IMR-90 (cell line): Measurements from ENCODE around the gene PARL. TPM values are rescaled to one million over a fixed set of nuclear protein-coding genes. Genes with fewer than 3 reads are reported as not detected.

Experiments used
- ATAC-seq: fragments of 200-7000 bp; cut with Tn5 transposase; 2 replicates; pipeline ENCODE4 v1.9.1; 2020; ENCODE audit warnings: low read depth, mild to moderate bottlenecking, moderate library complexity
- BruUV-seq: library from RNA; stranded (reverse); fragments of 400-500 nt; replicated peaks from 2 replicates; lab custom pipeline; 2021; lab: Mats Ljungman, UMichigan
- CTCF ChIA-PET: fragments of 300-600 bp; formaldehyde crosslinking; extraction: SDS; loops from one replicate; lab custom pipeline; 2021; ENCODE audit warnings: antibody characterized with exemption; lab: Yijun Ruan, JAX
- POLR2A ChIA-PET: fragments of 300-600 bp; sonication (Branson Sonifier 250); formaldehyde crosslinking; loops from one replicate; lab custom pipeline; 2022; ENCODE audit warnings: antibody characterized with exemption; ENCODE audit not compliant: unreplicated experiment; lab: Charles Lee
- DNase-seq: peaks from one replicate; pipeline ENCODE4 v3.0.0; 2013
- H2AFZ ChIP-seq: replicated peaks from 2 replicates; pipeline ENCODE3; 2013; ENCODE audit warnings: low read length, mild to moderate bottlenecking; ENCODE audit not compliant: poor library complexity
- H2AK5ac ChIP-seq: 2 replicates; pipeline ENCODE4 v1.6.1; 2013; ENCODE audit warnings: low read depth, low read length, inconsistent platforms
- H2AK9ac ChIP-seq: replicated peaks from 2 replicates; pipeline ENCODE3; 2013; ENCODE audit warnings: mild to moderate bottlenecking, low read depth, low read length, moderate library complexity; ENCODE audit not compliant: poor library complexity
- H2BK120ac ChIP-seq: 2 replicates; pipeline ENCODE4 v1.6.1; 2013; ENCODE audit warnings: low read depth, low read length, inconsistent platforms
- H2BK15ac ChIP-seq: 3 replicates; pipeline ENCODE4 v1.6.1; 2013; ENCODE audit warnings: low read depth, low read length, inconsistent platforms
- H2BK20ac ChIP-seq: 2 replicates; pipeline ENCODE4 v1.6.1; 2013; ENCODE audit warnings: low read depth, mild to moderate bottlenecking, inconsistent platforms, low read length, moderate library complexity
- H2BK5ac ChIP-seq: 2 replicates; pipeline ENCODE4 v1.6.1; 2013; ENCODE audit warnings: mild to moderate bottlenecking, low read depth, low read length, inconsistent platforms; ENCODE audit not compliant: poor library complexity, severe bottlenecking
- H3K14ac ChIP-seq: replicated peaks from 2 replicates; pipeline ENCODE4 v1.6.1; 2013; ENCODE audit warnings: low read depth, low read length, inconsistent platforms
- H3K18ac ChIP-seq: 2 replicates; pipeline ENCODE4 v1.6.1; 2013; ENCODE audit warnings: low read depth, low read length, control low read depth
- H3K23ac ChIP-seq: 2 replicates; pipeline ENCODE4 v1.6.1; 2013; ENCODE audit warnings: low read depth, low read length, inconsistent platforms
- H3K27ac ChIP-seq: 2 replicates; pipeline ENCODE4 v1.5.1; 2013; ENCODE audit warnings: mild to moderate bottlenecking, control low read depth, low read length; ENCODE audit not compliant: insufficient read depth
- H3K27me3 ChIP-seq: 2 replicates; pipeline ENCODE4 v1.6.1; 2013; ENCODE audit warnings: low read length; ENCODE audit not compliant: control insufficient read depth, insufficient read depth
- H3K36me3 ChIP-seq: 2 replicates; pipeline ENCODE4 v1.6.1; 2013; ENCODE audit warnings: low read length, mixed read lengths; ENCODE audit not compliant: control insufficient read depth, insufficient read depth
- H3K4ac ChIP-seq: 2 replicates; pipeline ENCODE4 v1.6.1; 2013; ENCODE audit warnings: low read depth, low read length, inconsistent platforms
- H3K4me1 ChIP-seq: 2 replicates; pipeline ENCODE4 v1.6.1; 2013; ENCODE audit warnings: low read length, mixed read lengths; ENCODE audit not compliant: control insufficient read depth, insufficient read depth
- H3K4me2 ChIP-seq: 2 replicates; pipeline ENCODE4 v1.6.1; 2013; ENCODE audit warnings: low read depth, mild to moderate bottlenecking, control low read depth, low read length, moderate library complexity
- H3K4me3 ChIP-seq: 2 replicates; pipeline ENCODE4 v1.5.1; 2013; ENCODE audit warnings: low read depth, mild to moderate bottlenecking, control low read depth, low read length, moderate library complexity; ENCODE audit not compliant: insufficient read depth
- H3K56ac ChIP-seq: 2 replicates; pipeline ENCODE4 v1.6.1; 2013; ENCODE audit warnings: low read length, inconsistent platforms; ENCODE audit not compliant: insufficient read depth; ENCODE audit errors: extremely low read depth
- H3K79me1 ChIP-seq, 2 experiments: 2 replicates each; pipeline ENCODE4 v1.6.1; 2013; ENCODE audit warnings: low read length in 2 of 2, inconsistent platforms in 1 of 2, low read depth in 1 of 2
- H3K9ac ChIP-seq: 2 replicates; pipeline ENCODE4 v1.6.1; 2013; ENCODE audit warnings: low read depth, low read length, control low read depth
- H3K9me1 ChIP-seq: 2 replicates; pipeline ENCODE4 v1.6.1; 2013; ENCODE audit warnings: low read length, inconsistent platforms; ENCODE audit not compliant: insufficient read depth
- H3K9me3 ChIP-seq: 2 replicates; pipeline ENCODE4 v1.6.1; 2013; ENCODE audit warnings: low read length; ENCODE audit not compliant: control insufficient read depth, insufficient read depth
- H4K20me1 ChIP-seq: 2 replicates; pipeline ENCODE4 v1.6.1; 2013; ENCODE audit warnings: low read length, inconsistent platforms; ENCODE audit not compliant: insufficient read depth
- H4K5ac ChIP-seq: 2 replicates; pipeline ENCODE4 v1.6.1; 2013; ENCODE audit warnings: mild to moderate bottlenecking, low read depth, low read length, control low read depth
- H4K8ac ChIP-seq, 2 experiments: 2 replicates each; pipeline ENCODE4 v1.6.1; 2013; ENCODE audit warnings: low read depth in 2 of 2, low read length in 2 of 2, control low read depth in 1 of 2, inconsistent platforms in 1 of 2
- H4K91ac ChIP-seq: 2 replicates; pipeline ENCODE4 v1.6.1; 2013; ENCODE audit warnings: low read depth, low read length, inconsistent platforms; ENCODE audit not compliant: insufficient read depth
- CHD1 ChIP-seq: IDR thresholded peaks from 2 replicates; pipeline ENCODE4 v1.6.1; 2012; ENCODE audit warnings: low read depth, low read length, improper control_type of control experiment
- MAZ ChIP-seq: IDR thresholded peaks from 2 replicates; pipeline ENCODE4 v1.6.1; 2012; ENCODE audit warnings: low read depth, mild to moderate bottlenecking, low read length, improper control_type of control experiment, moderate library complexity, borderline replicate concordance
- RFX5 ChIP-seq: IDR thresholded peaks from 2 replicates; pipeline ENCODE4 v1.8.0; 2012; ENCODE audit warnings: low read depth, mild to moderate bottlenecking, low read length, moderate library complexity
- WGBS, 2 experiments: methylation state at CpG; one replicate each; pipeline versions ENCODE4 v1.1.5 to v1.1.7; 2013; ENCODE audit warnings: missing lambda C conversion rate in 2 of 2; ENCODE audit not compliant: insufficient read length in 1 of 2; ENCODE audit errors: extremely low coverage in 2 of 2; 5-methylcytosine and 5-hydroxymethylcytosine counted together
- dilution Hi-C: fragments of 300-500 bp; cut with HindIII; formaldehyde crosslinking; loops from one replicate; pipeline ENCODE4 v1.14.3; 2018; ENCODE audit warnings: low sequenced_read_pairs; ENCODE audit not compliant: unreplicated experiment
- in situ Hi-C: fragments of 300-500 bp; cut with MboI; formaldehyde crosslinking; loops from 3 replicates; pipeline ENCODE4 v1.14.3; 2019; ENCODE audit warnings: low sequenced_read_pairs, inconsistent platforms, mixed read lengths
- intact Hi-C: fragments of 100-400 bp; cut with micrococcal nuclease; formaldehyde crosslinking; loops from 2 replicates; pipeline ENCODE4 v1.10.0; 2022
- polyA plus RNA-seq, 3 experiments: library from polyadenylated mRNA; depleted of rRNA; stranded (reverse); fragments of >200 nt; gene quantifications; 2 replicates each; pipeline ENCODE4 v1.2.3, GENCODE V29; 2012; ENCODE audit warnings: low replicate concordance in 1 of 3
- total RNA-seq: library from RNA; depleted of rRNA; stranded (reverse); fragments of >200 nt; gene quantifications from 2 replicates; pipeline ENCODE4 v1.2.3, GENCODE V29; 2012
- TF ChIP-seq, protein P1 (sequence below): fragments of 150-350 bp; IDR thresholded peaks from 2 replicates; pipeline ENCODE4 v1.6.1; 2016; ENCODE audit warnings: low read depth, mild to moderate bottlenecking, low read length, moderate library complexity, borderline replicate concordance

The PARL gene
- total and polyA plus RNA-seq, 2 of the 4 experiments (the other 2 are of a cell fraction): 35.5 to 42.6 TPM

DNA sequence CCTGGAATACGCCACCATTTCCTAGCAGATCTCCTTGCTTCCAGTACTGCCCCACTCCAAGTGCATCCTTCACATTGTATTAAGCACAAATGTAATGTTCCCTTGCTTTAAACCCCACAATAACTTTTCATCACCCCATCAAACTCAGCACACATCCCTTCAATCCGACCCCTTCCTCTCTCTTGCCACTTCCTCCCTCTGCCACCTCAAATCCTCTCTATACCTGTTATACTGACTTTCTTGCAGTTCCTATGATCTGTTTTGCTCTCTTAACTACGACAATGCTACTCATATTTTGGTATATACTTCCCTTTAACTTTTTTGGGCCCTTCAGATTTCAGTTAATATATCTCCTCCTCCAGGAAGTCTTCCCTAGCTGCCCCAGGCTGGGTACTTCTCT, 14.1 kb downstream of the PARL start:
- CTCF ChIA-PET: no interaction called here
- no TSS peak for BruUV-seq
- no peak overlapping the region for H2AK9ac ChIP-seq

More for the DNA sequence above, 14.1 kb downstream of the PARL start:
- in situ Hi-C loops (no loop called here), intact Hi-C loops (no loop called here), dilution Hi-C loops (no loop called here)
- Histone ChIP-seq H3K4me3 (no peak overlapping the region), H3K4ac (no peak overlapping the region), H3K56ac (no peak overlapping the region), H3K18ac (no peak overlapping the region), H2BK15ac (no peak overlapping the region), H3K14ac (no peak overlapping the region), H3K23ac (no peak overlapping the region), H3K79me1 (peaks cover 32 to 58% of the 10 kb centered on the region in 2 experiments), H2BK120ac (no peak overlapping the region), H2AK5ac (no peak overlapping the region), H4K91ac (no peak overlapping the region), H3K9ac (no peak overlapping the region), H4K8ac (no peak overlapping the region), H3K36me3 (peaks cover 9% of the 10 kb centered on the region), H3K9me1 (peaks cover 7% of the 10 kb centered on the region), H4K20me1 (peaks cover 46% of the 10 kb centered on the region), H3K4me2 (no peak overlapping the region), H4K5ac (no peak overlapping the region), H3K27ac (no peak overlapping the region), H2BK20ac (no peak overlapping the region), H3K9me3 (no peaks in the 10 kb centered on the region), H2BK5ac (no peak overlapping the region), H3K27me3 (no peaks in the 10 kb centered on the region), H2AFZ (no peak overlapping the region), H3K4me1 (no peaks in the 10 kb centered on the region)
- no peak for ATAC-seq
- WGBS, 2 experiments: 96 to 100% methylated on average over 1 to 3 of the region's 3 CpGs
- POLR2A ChIA-PET: no interaction called here
- TF ChIP-seq RFX5: no peak
- no peak for TF ChIP-seq MAZ
- TF ChIP-seq, protein P1, sequence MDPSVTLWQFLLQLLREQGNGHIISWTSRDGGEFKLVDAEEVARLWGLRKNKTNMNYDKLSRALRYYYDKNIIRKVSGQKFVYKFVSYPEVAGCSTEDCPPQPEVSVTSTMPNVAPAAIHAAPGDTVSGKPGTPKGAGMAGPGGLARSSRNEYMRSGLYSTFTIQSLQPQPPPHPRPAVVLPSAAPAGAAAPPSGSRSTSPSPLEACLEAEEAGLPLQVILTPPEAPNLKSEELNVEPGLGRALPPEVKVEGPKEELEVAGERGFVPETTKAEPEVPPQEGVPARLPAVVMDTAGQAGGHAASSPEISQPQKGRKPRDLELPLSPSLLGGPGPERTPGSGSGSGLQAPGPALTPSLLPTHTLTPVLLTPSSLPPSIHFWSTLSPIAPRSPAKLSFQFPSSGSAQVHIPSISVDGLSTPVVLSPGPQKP: no peak
- TF ChIP-seq CHD1: no peak
- DNase-seq: no peak
